GM12864 (cell line): ENCODE results near the gene LRRC17.

ENCODE experiments used
- DNase-seq: peaks from one replicate; pipeline ENCODE4 v3.0.0-alpha.2; 2011; ENCODE audit warnings: low read depth
- H3K4me3 ChIP-seq: 2 replicates; pipeline ENCODE4 v1.5.1; 2011; ENCODE audit warnings: mild to moderate bottlenecking, low read depth, low read length, control low read depth
- TF ChIP-seq, protein P1 (sequence below): IDR thresholded peaks from 2 replicates; pipeline ENCODE4 v1.5.1; 2011; ENCODE audit warnings: low read depth, mild to moderate bottlenecking, moderate library complexity, low read length, control low read depth, inconsistent platforms; ENCODE audit errors: missing control alignments

LRRC17 gene

DNA sequence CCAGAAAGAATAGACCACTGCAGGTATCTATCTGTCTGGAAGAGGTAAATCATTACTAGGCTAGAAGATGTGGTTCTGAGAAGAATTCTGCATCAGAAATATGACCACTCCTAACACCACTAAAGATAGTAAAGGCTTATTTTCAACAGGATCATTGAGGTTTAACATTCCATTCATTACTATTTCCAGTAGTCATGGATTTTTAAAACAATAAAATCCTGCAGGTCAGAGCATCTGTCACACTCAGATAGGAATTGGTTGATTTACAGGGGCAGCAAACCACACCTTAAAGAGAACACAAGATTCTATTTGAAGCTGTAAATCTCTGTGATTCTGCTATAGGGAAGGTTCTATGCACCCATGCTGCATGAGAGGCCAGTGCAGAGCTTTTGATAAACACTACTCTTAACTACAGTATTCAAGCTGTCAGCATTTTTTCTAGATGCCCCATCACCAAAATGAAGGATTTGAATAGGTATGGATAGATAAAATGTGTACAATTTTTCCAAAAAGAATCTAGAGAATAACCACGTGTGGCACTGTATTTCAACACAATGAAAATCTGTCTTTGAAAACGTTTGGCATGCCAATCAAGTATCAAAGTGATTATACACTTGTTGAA, 14.6 kb downstream of the LRRC17 start:
- no peak for DNase-seq
- H3K4me3 ChIP-seq, result no peak overlapping the region
- TF ChIP-seq, protein P1, sequence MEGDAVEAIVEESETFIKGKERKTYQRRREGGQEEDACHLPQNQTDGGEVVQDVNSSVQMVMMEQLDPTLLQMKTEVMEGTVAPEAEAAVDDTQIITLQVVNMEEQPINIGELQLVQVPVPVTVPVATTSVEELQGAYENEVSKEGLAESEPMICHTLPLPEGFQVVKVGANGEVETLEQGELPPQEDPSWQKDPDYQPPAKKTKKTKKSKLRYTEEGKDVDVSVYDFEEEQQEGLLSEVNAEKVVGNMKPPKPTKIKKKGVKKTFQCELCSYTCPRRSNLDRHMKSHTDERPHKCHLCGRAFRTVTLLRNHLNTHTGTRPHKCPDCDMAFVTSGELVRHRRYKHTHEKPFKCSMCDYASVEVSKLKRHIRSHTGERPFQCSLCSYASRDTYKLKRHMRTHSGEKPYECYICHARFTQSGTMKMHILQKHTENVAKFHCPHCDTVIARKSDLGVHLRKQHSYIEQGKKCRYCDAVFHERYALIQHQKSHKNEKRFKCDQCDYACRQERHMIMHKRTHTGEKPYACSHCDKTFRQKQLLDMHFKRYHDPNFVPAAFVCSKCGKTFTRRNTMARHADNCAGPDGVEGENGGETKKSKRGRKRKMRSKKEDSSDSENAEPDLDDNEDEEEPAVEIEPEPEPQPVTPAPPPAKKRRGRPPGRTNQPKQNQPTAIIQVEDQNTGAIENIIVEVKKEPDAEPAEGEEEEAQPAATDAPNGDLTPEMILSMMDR, result no peak

DNA sequence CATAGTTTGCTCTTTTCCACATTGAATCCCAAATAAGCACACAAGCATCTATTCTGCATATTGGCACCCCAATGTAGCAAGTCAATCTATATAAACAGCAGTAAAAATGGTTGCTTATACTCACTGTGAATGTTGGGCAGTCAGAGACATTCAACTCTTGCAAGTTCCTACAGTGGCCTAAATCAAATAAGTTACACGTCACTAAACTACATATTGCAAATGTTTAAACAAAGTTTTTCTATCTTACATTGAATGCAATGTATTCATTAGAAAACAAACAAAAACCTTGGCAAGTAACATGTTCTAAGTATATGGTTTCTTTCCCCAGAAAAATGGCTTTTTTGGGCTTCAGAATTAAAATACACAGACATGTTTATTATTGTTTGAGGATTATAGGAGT, 19.0 kb downstream of the LRRC17 start:
- TF ChIP-seq, protein P1, result no peak
- no peak for DNase-seq
- H3K4me3 ChIP-seq, result no peak overlapping the region

DNA sequence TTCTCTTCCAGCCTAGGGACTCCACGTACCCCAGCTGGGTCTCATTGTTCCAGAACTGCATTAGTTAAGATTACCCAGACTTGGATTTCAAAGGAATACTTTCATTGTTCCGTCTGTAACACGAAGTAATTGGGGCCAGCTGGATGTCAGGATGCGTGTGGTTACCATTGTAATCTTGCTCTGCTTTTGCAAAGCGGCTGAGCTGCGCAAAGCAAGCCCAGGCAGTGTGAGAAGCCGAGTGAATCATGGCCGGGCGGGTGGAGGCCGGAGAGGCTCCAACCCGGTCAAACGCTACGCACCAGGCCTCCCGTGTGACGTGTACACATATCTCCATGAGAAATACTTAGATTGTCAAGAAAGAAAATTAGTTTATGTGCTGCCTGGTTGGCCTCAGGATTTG, 21.0 kb downstream of the LRRC17 start:
- TF ChIP-seq, protein P1, result no peak
- H3K4me3 ChIP-seq, result no peak overlapping the region
- no peak for DNase-seq

DNA sequence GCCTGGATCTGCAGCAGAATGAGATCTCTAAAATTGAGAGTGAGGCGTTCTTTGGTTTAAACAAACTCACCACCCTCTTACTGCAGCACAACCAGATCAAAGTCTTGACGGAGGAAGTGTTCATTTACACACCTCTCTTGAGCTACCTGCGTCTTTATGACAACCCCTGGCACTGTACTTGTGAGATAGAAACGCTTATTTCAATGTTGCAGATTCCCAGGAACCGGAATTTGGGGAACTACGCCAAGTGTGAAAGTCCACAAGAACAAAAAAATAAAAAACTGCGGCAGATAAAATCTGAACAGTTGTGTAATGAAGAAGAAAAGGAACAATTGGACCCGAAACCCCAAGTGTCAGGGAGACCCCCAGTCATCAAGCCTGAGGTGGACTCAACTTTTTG, 21.4 kb downstream of the LRRC17 start:
- DNase-seq, result no peak
- TF ChIP-seq, protein P1, result no peak
- no peak overlapping the region for H3K4me3 ChIP-seq

DNA sequence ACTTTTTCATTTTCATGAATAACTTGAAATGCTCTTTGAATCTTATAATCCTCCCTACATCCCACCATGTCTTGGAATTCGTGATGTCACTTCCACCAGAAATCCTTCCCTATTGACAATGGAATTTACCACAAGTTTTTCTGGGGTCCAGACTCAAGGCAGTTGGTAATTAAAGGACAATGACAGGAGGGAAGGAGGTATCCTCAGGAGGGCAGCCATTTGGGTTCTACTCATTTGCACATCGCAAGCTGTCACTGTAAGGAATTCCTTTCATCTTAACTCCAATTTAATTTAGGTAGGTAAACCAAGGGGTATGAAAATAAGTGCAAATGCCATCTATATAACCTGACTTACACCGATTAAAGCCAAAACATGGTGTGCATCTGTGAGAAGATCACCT, 21.9 kb downstream of the LRRC17 start:
- TF ChIP-seq, protein P1, result no peak
- no peak for DNase-seq
- H3K4me3 ChIP-seq, result no peak overlapping the region

DNA sequence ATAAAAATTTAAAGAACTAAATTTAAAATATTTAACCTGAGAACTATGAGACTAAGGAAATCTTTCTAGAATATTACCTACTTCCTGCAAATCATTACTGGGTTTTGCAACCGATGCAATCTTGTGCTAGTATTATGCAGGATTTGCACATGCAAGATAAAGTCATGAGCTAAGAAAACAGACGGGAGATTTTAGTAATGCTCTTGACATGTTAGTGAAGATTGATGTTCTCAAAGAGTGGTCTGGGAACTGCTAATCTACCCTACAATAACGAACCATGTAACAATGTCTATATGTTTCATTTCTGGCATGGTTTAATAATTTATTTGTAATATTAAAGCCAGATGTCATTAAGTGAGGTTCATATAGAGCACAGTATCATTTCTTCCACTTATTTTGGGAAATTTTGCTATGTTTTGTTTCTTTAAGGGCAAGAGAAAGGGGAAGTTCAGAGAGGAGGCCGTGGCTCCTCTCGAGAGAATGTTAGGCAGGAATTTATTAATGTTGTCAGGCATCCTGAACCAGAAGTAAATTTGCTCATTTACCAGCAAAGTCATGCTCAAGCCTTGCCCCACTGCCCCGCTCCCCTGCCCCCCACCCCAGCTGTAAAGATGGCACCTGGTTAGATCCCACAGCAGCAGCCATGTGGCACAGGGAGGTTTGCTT, 22.8 kb downstream of the LRRC17 start:
- DNase-seq, result no peak
- no peak overlapping the region for H3K4me3 ChIP-seq
- TF ChIP-seq, protein P1, result no peak

DNA sequence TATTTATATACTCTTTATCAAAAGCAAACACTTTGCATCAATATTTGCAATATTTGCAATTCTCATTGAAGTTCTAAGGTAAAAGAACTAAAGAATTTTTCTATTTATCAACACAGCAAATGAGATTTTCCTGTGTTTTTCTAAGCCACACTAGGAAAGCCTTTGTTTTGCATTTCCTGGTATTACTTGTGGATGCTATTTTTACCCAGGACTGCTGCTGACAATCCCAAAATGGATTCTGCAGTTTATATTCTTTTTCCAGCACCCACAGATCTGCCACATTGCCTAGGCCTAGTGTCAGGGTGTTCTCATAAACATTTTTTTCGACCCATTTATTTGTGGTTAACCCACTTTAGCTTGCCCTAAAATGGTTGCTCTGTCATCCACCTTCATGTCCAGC, 25.9 kb downstream of the LRRC17 start:
- TF ChIP-seq, protein P1, result no peak
- H3K4me3 ChIP-seq, result no peak overlapping the region
- no peak for DNase-seq
